SK-N-SH treated with all-trans-retinoic acid at 6 μM for 48 hours (cell line): ENCODE data around the gene LSS.

Experiments used
- ESRRG ChIP-seq: fragments of 250-450 bp; sonication (Bioruptor Pico); IDR thresholded peaks from 2 replicates; pipeline ENCODE4 v1.6.1; 2021; ENCODE audit warnings: mild to moderate bottlenecking
- RARB ChIP-seq: fragments of 250-450 bp; sonication (Bioruptor Pico); IDR thresholded peaks from 2 replicates; pipeline ENCODE4 v1.8.0; 2021; ENCODE audit warnings: mild to moderate bottlenecking, moderate library complexity
- SNAI2 ChIP-seq: fragments of 250-450 bp; sonication (Bioruptor Pico); IDR thresholded peaks from 2 replicates; pipeline ENCODE4 v1.5.0; 2020; ENCODE audit warnings: mild to moderate bottlenecking, moderate library complexity
- TOX ChIP-seq: fragments of 250-450 bp; sonication (Bioruptor Pico); IDR thresholded peaks from 2 replicates; pipeline ENCODE4 v1.8.0; 2021; ENCODE audit warnings: mild to moderate bottlenecking, moderate library complexity, borderline replicate concordance
- ZFP3 ChIP-seq: fragments of 250-450 bp; sonication (Bioruptor Pico); IDR thresholded peaks from 2 replicates; pipeline ENCODE4 v1.5.0; 2020; ENCODE audit warnings: mild to moderate bottlenecking, moderate library complexity
- ZFP30 ChIP-seq: fragments of 450-650 bp; formaldehyde crosslinking; IDR thresholded peaks from 2 replicates; pipeline ENCODE4 v1.5.0; 2022; ENCODE audit warnings: mild to moderate bottlenecking, moderate library complexity
- ZNF565 ChIP-seq: fragments of 450-650 bp; formaldehyde crosslinking; conservative IDR thresholded peaks from 2 replicates; pipeline ENCODE4 v1.5.0; 2020; ENCODE audit warnings: low read depth, mild to moderate bottlenecking, moderate library complexity
- ZNF70 ChIP-seq: fragments of 450-650 bp; formaldehyde crosslinking; IDR thresholded peaks from 2 replicates; pipeline ENCODE4 v1.5.0; 2020; ENCODE audit warnings: mild to moderate bottlenecking, moderate library complexity
- TF ChIP-seq, protein P1 (sequence below): fragments of 250-450 bp; sonication (Bioruptor Pico); IDR thresholded peaks from 2 replicates; pipeline ENCODE4 v1.5.1; 2020; ENCODE audit warnings: low read depth, mild to moderate bottlenecking, moderate library complexity
- TF ChIP-seq, protein P2 (sequence below): fragments of 250-450 bp; sonication (Bioruptor Pico); IDR thresholded peaks from 2 replicates; pipeline ENCODE4 v1.5.1; 2021; ENCODE audit warnings: mild to moderate bottlenecking, moderate library complexity

DNA sequence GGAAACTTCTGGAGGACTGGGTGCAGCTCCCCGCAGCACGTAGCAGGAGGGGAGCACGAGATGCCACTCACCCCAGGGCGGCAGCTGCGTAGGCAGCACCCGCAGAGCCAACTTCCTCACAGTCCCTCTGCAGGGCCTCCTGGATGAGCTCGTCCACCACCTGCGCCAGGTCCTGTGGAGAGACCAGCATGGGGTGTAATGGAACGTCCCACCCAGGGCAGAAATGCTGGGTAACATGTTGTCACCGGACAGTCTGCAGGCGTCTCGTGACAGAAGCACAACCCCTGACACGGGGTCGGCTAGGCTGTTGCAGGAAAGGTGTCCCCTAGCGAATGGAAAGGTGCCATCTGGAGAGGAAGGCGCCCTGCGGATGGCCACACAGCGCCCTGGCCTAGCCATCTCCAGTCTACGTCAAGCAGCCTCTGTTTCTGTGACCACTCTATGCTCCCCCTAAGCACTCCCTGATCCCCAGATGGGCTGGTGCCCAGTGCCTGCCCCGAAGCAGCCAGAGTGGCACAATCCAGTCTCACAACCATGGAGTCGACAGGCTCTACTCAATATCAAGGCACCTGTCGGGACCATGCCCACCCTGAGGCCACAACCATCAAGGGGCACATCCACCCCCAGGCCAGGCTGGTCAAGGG is 35.6 kb upstream of the LSS start:
- no peak for TF ChIP-seq RARB (CRISPR knock-in tag)
- TF ChIP-seq ZFP3 (CRISPR knock-in tag): no peak
- TF ChIP-seq, protein P1, sequence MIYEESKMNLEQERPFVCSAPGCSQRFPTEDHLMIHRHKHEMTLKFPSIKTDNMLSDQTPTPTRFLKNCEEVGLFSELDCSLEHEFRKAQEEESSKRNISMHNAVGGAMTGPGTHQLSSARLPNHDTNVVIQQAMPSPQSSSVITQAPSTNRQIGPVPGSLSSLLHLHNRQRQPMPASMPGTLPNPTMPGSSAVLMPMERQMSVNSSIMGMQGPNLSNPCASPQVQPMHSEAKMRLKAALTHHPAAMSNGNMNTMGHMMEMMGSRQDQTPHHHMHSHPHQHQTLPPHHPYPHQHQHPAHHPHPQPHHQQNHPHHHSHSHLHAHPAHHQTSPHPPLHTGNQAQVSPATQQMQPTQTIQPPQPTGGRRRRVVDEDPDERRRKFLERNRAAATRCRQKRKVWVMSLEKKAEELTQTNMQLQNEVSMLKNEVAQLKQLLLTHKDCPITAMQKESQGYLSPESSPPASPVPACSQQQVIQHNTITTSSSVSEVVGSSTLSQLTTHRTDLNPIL: no peak
- no peak for TF ChIP-seq ZFP30 (CRISPR knock-in tag)
- TF ChIP-seq ZNF70 (CRISPR knock-in tag): no peak
- TF ChIP-seq TOX (CRISPR knock-in tag): no peak
- TF ChIP-seq ESRRG (CRISPR knock-in tag): no peak
- no peak for TF ChIP-seq SNAI2 (CRISPR knock-in tag)
- TF ChIP-seq ZNF565 (CRISPR knock-in tag): no peak
- TF ChIP-seq, protein P2, sequence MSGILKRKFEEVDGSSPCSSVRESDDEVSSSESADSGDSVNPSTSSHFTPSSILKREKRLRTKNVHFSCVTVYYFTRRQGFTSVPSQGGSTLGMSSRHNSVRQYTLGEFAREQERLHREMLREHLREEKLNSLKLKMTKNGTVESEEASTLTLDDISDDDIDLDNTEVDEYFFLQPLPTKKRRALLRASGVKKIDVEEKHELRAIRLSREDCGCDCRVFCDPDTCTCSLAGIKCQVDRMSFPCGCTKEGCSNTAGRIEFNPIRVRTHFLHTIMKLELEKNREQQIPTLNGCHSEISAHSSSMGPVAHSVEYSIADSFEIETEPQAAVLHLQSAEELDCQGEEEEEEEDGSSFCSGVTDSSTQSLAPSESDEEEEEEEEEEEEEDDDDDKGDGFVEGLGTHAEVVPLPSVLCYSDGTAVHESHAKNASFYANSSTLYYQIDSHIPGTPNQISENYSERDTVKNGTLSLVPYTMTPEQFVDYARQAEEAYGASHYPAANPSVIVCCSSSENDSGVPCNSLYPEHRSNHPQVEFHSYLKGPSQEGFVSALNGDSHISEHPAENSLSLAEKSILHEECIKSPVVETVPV (CRISPR knock-in tag): no peak
